GDM1 (cell line): ENCODE measurements around the gene MCMBP.
"Not testable (repeated sequence)": the region's sequence is repeated elsewhere in the genome, so short reads cannot be mapped to it uniquely, and the experiment has no call there.

Experiments used
- DNase-seq: peaks from one replicate; lab custom pipeline; 2025; lab: John Stamatoyannopoulos, UW

MCMBP gene

GRCh38 chr10:119829429-119829828, 43.2 kb downstream of the MCMBP start:
- DNase-seq = no peak

GRCh38 chr10:119827430-119827829, 45.2 kb downstream of the MCMBP start:
- no peak for DNase-seq

DNA sequence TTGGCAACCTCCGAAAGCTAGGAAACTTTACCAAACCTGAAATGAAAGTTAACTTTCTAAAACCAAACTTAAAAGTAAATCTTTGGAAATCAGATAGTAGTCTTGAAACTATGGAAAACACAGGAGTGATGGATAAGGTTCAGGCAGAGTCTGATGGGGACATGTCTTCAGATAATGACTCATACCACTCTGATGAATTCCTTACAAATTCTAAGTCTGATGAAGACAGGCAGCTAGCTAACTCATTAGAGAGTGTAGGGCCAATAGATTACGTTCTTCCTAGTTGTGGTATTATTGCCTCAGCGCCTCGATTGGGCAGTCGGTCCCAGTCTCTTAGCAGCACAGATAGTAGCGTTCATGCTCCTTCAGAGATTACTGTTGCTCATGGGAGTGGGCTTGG, 45.9 kb downstream of the MCMBP start:
- DNase-seq = no peak

- DNase-seq = no peak
Observed at GRCh38 chr10:119824299-119824698, 48.3 kb downstream of the MCMBP start.

GRCh38 chr10:119821182-119821581, 51.5 kb downstream of the MCMBP start:
- DNase-seq = no peak

GRCh38 chr10:119818889-119819270, 53.8 kb downstream of the MCMBP start:
- no peak for DNase-seq

DNA sequence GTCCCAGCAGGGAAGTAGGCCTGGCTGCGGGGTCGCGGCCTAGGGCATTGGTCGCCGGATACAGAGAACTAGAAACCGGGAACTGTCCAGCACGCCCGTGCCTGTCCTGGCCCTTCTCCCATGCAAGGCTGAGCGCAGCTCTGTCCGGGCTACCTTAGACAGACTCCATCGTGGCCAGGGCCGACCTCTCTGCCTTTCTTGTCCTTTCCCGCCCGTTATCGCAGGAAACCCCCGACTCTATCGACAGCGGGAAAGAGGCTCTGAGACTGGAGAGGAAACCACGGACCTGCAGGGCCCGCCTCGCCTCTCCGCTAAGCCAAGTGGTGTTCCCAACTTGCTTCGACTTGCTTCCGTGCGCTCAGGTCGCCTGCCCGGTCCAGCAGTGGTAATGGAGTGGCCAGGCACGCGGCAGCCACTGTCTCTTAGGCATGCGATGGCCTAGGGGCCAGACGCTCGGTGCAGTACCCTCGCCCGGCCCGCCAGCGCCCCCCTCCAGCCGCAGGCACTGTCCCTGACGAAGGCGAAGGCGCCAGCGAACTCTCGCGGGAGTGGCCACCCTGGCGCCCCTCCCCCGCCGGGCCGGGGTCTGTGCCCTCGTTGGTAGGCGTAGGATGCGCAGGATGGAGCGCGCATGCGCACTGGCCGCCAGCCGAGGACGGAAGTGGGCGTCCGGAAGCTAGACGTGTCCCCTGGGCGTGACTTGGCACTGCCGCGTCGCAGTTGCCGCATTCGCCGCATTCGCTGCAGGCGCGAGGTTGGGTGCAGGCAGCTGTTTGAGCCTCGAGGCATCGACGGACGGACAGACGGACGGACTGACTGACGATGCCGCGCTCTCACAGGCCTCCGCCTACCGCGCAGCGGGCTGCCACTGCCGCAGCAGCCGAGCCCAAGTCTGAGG, 54.4 kb downstream of the MCMBP start:
- DNase-seq = no peak

DNA sequence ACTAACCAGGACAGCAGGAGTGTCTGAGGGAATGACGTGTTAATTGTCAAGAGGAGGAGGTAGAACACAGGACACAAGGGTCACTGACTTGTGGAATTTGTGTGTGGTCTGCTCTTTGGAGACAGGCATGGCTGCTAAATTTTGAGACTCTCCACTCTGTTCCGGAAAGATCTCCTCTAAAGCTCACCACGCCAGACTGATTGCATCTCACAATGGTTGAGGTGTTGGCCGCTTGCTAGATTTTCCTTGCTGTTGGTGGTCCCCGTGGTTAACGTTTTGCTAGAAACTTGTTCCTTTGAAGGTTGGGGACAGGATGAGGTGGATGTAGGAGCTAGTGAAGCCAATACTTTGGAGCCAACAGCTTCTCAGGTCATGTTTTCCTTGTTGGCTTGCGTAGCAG, 57.0 kb downstream of the MCMBP start:
- no peak for DNase-seq

DNA sequence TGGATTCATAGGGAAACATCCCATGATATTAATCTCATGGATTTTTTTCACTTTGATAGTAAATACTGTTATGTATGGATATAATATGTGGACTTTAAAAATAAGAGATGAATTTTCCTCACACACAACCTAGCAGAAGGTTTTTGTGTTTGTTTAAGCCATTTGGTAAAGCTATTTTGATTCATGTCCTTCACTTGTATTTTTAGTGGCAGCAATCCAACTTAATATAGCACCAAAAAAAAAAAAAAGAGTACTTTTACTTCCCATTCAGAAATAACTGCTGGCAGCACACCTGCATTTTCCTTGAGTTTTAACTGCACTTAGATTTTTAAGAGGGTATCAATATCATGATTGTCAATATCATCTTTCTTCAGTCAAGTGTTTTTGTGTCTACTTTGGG, 60.0 kb downstream of the MCMBP start:
- no peak for DNase-seq

- DNase-seq = no peak
Observed at GRCh38 chr10:119811122-119811521, 61.5 kb downstream of the MCMBP start.

DNA sequence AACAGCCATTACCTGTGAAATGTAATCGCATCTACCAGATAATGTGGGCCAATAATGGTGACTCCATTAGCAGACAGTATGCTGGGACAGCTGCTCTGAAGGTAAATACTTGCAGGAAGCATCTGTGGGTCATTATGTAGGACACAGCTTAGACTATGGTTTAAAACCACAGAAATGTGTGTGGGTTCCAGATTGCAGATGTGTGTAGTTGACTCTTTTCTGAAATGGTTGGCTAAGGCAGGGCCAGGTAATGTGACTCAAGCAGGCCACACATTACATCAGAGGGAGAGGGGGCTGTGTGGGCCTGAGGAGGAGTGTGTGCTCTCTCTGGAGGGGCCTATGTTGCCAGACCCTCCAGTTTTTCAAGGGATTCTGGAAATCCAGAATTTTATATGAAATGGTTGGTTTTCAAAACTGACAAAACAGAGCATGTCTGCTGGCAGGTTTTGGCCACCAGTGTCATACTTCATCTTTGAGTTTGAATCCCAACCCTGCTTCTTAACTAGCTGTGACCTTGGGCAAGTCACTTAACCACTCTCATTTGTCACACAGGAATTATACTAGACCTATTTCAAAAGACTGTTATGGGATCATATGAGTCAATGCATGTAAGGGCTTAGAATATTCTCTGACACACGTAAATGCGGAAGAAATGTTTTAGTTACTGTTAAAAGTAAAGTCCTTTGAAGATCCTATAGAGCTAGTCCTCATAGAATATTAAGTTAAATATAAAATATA, 64.5 kb downstream of the MCMBP start:
- no peak for DNase-seq

GRCh38 chr10:119806334-119807130, 66.1 kb downstream of the MCMBP start:
- no peak for DNase-seq

DNA sequence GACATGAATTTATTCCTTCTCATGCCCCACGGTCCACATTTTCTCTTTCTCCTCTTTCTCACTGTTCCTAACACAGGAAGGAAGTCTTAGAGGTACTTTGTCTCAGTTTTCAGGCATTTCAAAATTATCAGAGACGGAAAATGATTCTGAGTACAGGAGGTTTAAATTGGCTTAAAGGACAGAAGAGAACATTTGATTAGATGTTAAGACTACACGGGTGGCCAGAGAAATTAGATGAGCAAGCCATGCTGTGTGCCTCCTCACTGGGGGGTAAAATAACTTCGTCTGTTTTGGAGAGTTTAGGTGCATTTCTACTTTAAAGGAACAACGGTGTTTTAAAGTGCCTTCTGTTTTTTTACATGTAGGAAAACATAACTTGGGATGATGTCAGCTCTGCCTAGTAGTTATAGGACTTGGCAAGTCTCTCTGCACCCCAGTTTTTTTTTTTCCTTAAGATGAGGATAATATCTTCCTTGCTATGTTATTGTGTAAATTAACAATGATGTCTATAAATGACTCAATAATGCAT, 66.9 kb downstream of the MCMBP start:
- DNase-seq = no peak

GRCh38 chr10:119803264-119803663, 69.4 kb downstream of the MCMBP start:
- no peak for DNase-seq

DNA sequence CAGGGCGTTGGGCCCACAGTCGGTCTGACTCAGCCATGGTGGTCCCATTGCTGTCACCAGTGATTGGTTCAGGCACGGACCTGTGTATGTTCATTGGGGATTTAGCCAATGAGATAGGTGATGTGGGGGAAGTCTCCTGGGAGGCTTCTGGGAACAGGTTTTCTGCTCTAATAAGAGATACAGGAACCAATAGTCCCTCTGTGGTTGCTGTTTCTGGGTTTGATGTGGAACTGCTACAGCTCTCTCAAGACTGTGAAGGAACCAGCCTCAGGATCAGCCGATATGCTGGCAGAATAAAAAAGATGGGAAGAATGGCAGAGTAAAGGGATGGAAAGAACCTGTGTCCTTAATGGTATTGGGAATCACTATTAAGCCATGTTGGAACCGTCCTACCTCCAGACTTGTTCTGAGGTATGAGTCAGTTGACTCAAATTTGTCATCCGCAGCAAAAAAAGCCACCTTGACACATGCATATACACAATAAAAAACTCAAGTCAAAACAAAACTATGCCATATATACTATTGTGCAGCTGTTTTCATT, 70.6 kb downstream of the MCMBP start:
- DNase-seq = no peak

DNA sequence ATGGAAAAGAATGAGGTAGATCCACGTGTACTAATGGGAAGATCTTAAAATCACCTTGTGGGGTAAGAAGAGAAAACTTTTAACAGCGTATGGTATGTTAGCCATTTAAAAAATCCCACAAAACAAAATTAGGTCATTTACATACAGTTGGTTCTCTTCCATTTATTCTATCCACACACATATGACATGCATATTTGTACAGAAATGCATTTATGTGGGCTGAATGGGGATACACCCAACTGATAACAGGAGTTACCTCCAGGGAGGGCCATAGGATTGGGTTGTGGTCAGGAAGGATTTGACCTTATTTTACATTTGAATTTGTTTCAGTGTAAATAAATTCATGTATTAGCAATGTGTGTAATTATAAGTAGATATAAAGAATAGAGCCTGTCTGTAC, 71.5 kb downstream of the MCMBP start:
- no peak for DNase-seq

DNA sequence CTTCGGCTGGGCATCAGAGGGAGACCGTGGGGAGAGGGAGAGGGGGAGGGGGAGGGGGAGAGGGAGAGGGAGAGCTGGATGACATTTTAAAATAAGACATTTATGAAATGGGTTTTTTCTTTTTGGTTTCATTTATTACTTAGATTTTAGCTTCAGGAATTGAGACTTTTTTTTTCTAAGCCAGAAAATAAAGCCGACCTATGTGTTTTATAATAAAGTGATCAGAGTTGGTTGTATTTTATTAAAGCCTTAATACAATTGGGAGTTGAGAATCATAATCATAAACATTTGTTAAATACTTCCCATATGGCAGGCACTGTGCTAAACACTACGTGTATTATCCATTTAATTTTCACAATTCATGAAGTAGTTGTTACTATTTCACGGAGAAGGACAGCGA, 76.6 kb downstream of the MCMBP start:
- no peak for DNase-seq

DNA sequence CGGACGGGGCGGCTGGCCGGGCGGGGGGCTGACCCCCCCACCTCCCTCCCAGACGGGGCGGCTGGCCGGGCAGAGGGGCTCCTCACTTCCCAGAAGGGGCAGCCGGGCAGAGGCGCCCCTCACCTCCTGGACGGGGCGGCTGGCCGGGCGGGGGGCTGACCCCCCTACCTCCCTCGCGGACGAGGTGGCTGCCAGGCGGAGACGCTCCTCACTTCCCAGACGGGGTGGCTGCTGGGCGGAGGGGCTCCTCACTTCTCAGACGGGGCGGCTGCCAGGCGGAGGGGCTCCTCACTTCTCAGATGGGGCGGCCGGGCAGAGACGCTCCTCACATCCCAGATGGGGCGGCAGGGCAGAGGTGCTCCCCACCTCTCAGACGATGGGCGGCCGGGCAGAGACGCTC, 77.5 kb downstream of the MCMBP start:
- DNase-seq = not testable (repeated sequence)

DNA sequence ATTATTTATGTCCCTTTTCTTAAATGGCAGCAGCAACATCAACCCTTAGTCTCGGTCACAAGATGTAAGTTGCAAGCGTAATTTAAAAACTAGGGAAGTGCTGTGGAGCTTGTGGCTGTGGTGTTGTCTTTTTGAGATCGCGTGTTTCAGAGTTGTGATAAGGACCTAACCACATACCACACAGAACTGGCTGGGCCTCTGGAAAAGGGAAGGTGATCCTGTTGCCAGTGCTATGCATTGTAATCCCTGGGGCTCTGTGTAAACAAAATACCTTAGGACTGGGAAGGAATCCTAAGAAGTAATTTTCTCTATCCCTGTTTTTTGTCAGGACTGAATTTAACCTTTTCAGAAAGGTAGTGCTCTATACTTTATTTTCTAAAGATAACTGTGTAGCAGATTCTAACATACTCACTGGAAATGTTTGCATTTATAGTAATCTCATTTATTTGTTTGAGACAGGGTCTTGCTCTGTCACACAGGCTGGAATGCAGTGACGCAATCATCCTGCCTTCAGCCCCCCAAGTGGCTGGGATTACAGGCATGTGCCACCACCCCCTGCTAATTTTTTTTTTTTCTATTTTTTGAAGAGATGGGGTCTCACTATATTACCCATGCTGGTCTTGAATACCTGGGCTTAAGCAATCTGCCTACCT, 86.4 kb downstream of the MCMBP start:
- peak; percentile 68 for DNase-seq

GRCh38 chr10:119784340-119785067, 88.1 kb downstream of the MCMBP start:
- DNase-seq = peak; percentile 26

- no peak for DNase-seq
Observed at GRCh38 chr10:119783665-119784027, 89.0 kb downstream of the MCMBP start.
